Measurements from ENCODE around the gene KCNB1.

KCNB1 gene

GRCh38 chr20:49415005-49415667 lies 67.3 kb downstream of the KCNB1 start:
- no peak overlapping the region for H2AFZ ChIP-seq (ENCODE audit: low read depth, low read length)
- H3K27ac ChIP-seq (ENCODE audit: low read length) = no peak overlapping the region
- TF ChIP-seq, protein P1, sequence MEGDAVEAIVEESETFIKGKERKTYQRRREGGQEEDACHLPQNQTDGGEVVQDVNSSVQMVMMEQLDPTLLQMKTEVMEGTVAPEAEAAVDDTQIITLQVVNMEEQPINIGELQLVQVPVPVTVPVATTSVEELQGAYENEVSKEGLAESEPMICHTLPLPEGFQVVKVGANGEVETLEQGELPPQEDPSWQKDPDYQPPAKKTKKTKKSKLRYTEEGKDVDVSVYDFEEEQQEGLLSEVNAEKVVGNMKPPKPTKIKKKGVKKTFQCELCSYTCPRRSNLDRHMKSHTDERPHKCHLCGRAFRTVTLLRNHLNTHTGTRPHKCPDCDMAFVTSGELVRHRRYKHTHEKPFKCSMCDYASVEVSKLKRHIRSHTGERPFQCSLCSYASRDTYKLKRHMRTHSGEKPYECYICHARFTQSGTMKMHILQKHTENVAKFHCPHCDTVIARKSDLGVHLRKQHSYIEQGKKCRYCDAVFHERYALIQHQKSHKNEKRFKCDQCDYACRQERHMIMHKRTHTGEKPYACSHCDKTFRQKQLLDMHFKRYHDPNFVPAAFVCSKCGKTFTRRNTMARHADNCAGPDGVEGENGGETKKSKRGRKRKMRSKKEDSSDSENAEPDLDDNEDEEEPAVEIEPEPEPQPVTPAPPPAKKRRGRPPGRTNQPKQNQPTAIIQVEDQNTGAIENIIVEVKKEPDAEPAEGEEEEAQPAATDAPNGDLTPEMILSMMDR (IDR thresholded peaks at IDR 0.05; ENCODE audit: low read depth, low read length) = no peak
- TF ChIP-seq EZH2phosphoT487 (IDR thresholded peaks at IDR 0.05; ENCODE audit: low read depth) = no peak
- H3K4me2 ChIP-seq (ENCODE audit: low read length) = no peak overlapping the region
- no peaks in the 10 kb centered on the region for H4K20me1 ChIP-seq (ENCODE audit: insufficient read depth, low read length)
- H3K4me1 ChIP-seq (ENCODE audit: low read length) = no peaks in the 10 kb centered on the region
- no peak overlapping the region for H3K4me3 ChIP-seq (ENCODE audit: low read length)
- no peaks in the 10 kb centered on the region for H3K9me3 ChIP-seq (ENCODE audit: insufficient read depth, low read length)
- H3K9ac ChIP-seq (ENCODE audit: low read length) = no peak overlapping the region
- H3K36me3 ChIP-seq (replicated peaks; ENCODE audit: low read depth, low read length) = no peaks in the 10 kb centered on the region
- H3K27me3 ChIP-seq (ENCODE audit: low read depth, low read length) = peaks cover 58% of the 10 kb centered on the region
- H3K79me2 ChIP-seq (ENCODE audit: low read length) = no peaks in the 10 kb centered on the region

DNA sequence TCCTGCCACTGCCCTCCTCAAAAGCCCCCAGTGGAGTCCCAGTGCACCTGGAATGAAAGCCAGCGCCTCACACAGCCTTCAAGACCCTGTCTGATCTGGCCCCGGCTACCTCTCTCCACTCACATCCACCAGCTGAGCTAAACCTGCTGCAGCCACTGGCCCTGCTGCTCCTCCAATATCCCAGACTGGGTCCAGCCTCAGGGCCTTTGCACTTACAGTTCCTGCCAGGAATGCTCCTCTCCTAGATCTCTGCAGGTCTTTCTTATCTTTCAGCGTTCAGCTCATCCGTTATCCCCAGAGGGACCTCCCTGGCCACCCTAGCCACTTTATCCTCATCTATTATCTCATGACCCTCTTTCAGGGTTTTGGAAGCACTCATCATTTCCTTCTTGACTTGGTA lies 68.8 kb downstream of the KCNB1 start:
- Histone ChIP-seq H3K4me2 (ENCODE audit: low read length) (no peak overlapping the region), H3K27me3 (ENCODE audit: low read depth, low read length) (peaks cover 58% of the 10 kb centered on the region), H3K4me3 (ENCODE audit: low read length) (no peak overlapping the region)

DNA sequence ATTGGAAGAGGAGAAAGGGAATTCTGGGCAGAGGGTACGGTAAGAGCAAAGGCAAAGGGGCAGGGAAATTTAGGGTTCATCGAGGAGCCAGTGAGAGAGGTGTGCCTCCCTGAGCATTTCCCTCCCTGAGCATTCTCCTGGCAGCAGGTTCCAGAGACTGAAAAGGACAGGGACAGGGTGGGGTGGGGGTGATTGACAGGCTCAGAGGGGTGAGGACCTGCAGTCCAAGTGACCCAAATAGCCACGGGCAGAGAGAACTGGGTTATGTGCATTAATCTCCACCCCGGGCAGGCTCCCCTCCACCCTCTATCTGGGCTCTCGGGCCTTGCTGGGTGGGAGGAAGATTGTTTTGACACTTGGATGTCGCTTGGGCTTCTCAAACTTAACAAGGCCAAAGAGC lies 69.5 kb downstream of the KCNB1 start:
- no peak overlapping the region for H3K27ac ChIP-seq (ENCODE audit: low read length)
- H3K4me1 ChIP-seq (ENCODE audit: low read length) = no peaks in the 10 kb centered on the region
- H3K27me3 ChIP-seq (ENCODE audit: low read depth, low read length) = peaks cover 52% of the 10 kb centered on the region
- H3K9me3 ChIP-seq (ENCODE audit: insufficient read depth, low read length) = no peaks in the 10 kb centered on the region
- H3K79me2 ChIP-seq (ENCODE audit: low read length) = no peaks in the 10 kb centered on the region
- no peaks in the 10 kb centered on the region for H3K36me3 ChIP-seq (replicated peaks; ENCODE audit: low read depth, low read length)
- no peaks in the 10 kb centered on the region for H4K20me1 ChIP-seq (ENCODE audit: insufficient read depth, low read length)
- no peak overlapping the region for H3K9ac ChIP-seq (ENCODE audit: low read length)
- H2AFZ ChIP-seq (ENCODE audit: low read depth, low read length) = no peak overlapping the region
- H3K4me2 ChIP-seq (ENCODE audit: low read length) = no peak overlapping the region
- no peak overlapping the region for H3K4me3 ChIP-seq (ENCODE audit: low read length)
- TF ChIP-seq, protein P1 (IDR thresholded peaks at IDR 0.05; ENCODE audit: low read depth, low read length) = no peak
- no peak for TF ChIP-seq EZH2phosphoT487 (IDR thresholded peaks at IDR 0.05; ENCODE audit: low read depth)

More for the DNA sequence above, 68.8 kb downstream of the KCNB1 start:
- Histone ChIP-seq H4K20me1 (ENCODE audit: insufficient read depth, low read length) (no peaks in the 10 kb centered on the region), H3K4me1 (ENCODE audit: low read length) (no peaks in the 10 kb centered on the region), H3K27ac (ENCODE audit: low read length) (no peak overlapping the region), H3K36me3 (replicated peaks; ENCODE audit: low read depth, low read length) (no peaks in the 10 kb centered on the region), H3K9me3 (ENCODE audit: insufficient read depth, low read length) (no peaks in the 10 kb centered on the region), H2AFZ (ENCODE audit: low read depth, low read length) (no peak overlapping the region), H3K79me2 (ENCODE audit: low read length) (no peaks in the 10 kb centered on the region), H3K9ac (ENCODE audit: low read length) (no peak overlapping the region)
- no peak for TF ChIP-seq EZH2phosphoT487 (IDR thresholded peaks at IDR 0.05; ENCODE audit: low read depth)
- TF ChIP-seq, protein P1 (IDR thresholded peaks at IDR 0.05; ENCODE audit: low read depth, low read length) = no peak

- Histone ChIP-seq H3K36me3 (replicated peaks; ENCODE audit: low read depth, low read length) (no peaks in the 10 kb centered on the region), H3K27ac (ENCODE audit: low read length) (no peak overlapping the region), H3K9ac (ENCODE audit: low read length) (no peak overlapping the region), H3K9me3 (ENCODE audit: insufficient read depth, low read length) (no peaks in the 10 kb centered on the region), H3K79me2 (ENCODE audit: low read length) (no peaks in the 10 kb centered on the region), H2AFZ (ENCODE audit: low read depth, low read length) (no peak overlapping the region), H3K4me2 (ENCODE audit: low read length) (no peak overlapping the region), H3K4me3 (ENCODE audit: low read length) (no peak overlapping the region), H3K4me1 (ENCODE audit: low read length) (no peaks in the 10 kb centered on the region), H3K27me3 (ENCODE audit: low read depth, low read length) (peaks cover 52% of the 10 kb centered on the region), H4K20me1 (ENCODE audit: insufficient read depth, low read length) (no peaks in the 10 kb centered on the region)
- TF ChIP-seq, protein P1 (IDR thresholded peaks at IDR 0.05; ENCODE audit: low read depth, low read length) = no peak
- no peak for TF ChIP-seq EZH2phosphoT487 (IDR thresholded peaks at IDR 0.05; ENCODE audit: low read depth)
Measured at GRCh38 chr20:49412254-49412653, 70.2 kb downstream of the KCNB1 start.

Measured in OCI-LY3 (cell line).